IPS-18c (cell line): Measurements from ENCODE around the gene NXNL2.
A peak's percentile ranks its signal among the peaks of the same experiment; 100 is the strongest.

Source experiments
- H3K4me3 ChIP-seq: 2 replicates; pipeline ENCODE4 v1.7.0; 2013; ENCODE audit warnings: low read depth, mild to moderate bottlenecking, low read length, moderate library complexity; ENCODE audit not compliant: insufficient read depth
- H3K9me3 ChIP-seq: one replicate; pipeline ENCODE4 v1.6.1; 2013; ENCODE audit warnings: mild to moderate bottlenecking, low read length, moderate library complexity; ENCODE audit not compliant: control insufficient read depth, insufficient read depth

The NXNL2 gene

GRCh38 chr9:88527618-88528017 is 7.4 kb upstream of the NXNL2 start:
- H3K9me3 ChIP-seq = no peaks in the 10 kb centered on the region
- H3K4me3 ChIP-seq = no peak overlapping the region

- no peak overlapping the region for H3K4me3 ChIP-seq
- H3K9me3 ChIP-seq = no peaks in the 10 kb centered on the region
Observed at GRCh38 chr9:88528080-88528790, 6.7 kb upstream of the NXNL2 start.

GRCh38 chr9:88529496-88529895 is 5.5 kb upstream of the NXNL2 start:
- H3K4me3 ChIP-seq = no peak overlapping the region

GRCh38 chr9:88530051-88530450 is 4.9 kb upstream of the NXNL2 start:
- H3K4me3 ChIP-seq = no peak overlapping the region
- no peaks in the 10 kb centered on the region for H3K9me3 ChIP-seq

More at GRCh38 chr9:88529496-88529895, 5.5 kb upstream of the NXNL2 start:
- H3K9me3 ChIP-seq = no peaks in the 10 kb centered on the region

GRCh38 chr9:88531920-88532698 is 2.9 kb upstream of the NXNL2 start:
- Histone ChIP-seq H3K9me3 (no peaks in the 10 kb centered on the region), H3K4me3 (peak overlapping the region; percentile 44)

- no peaks in the 10 kb centered on the region for H3K9me3 ChIP-seq
- peak overlapping the region; percentile 81 for H3K4me3 ChIP-seq
Observed at GRCh38 chr9:88533951-88534455, 975 bp upstream of the NXNL2 start.

- Histone ChIP-seq H3K9me3 (no peaks in the 10 kb centered on the region), H3K4me3 (peak overlapping the region; percentile 52)
Observed at GRCh38 chr9:88535226-88536022, 446 bp downstream of the NXNL2 start.

- Histone ChIP-seq H3K9me3 (no peaks in the 10 kb centered on the region), H3K4me3 (peak overlapping the region; percentile 52; the same call in 1 of the 2 replicates)
Observed at GRCh38 chr9:88536023-88536324, 996 bp downstream of the NXNL2 start.

- no peaks in the 10 kb centered on the region for H3K9me3 ChIP-seq
- no peak overlapping the region for H3K4me3 ChIP-seq
Observed at GRCh38 chr9:88536951-88537760, 2.2 kb downstream of the NXNL2 start.

GRCh38 chr9:88537761-88538091 is 2.7 kb downstream of the NXNL2 start:
- no peaks in the 10 kb centered on the region for H3K9me3 ChIP-seq
- H3K4me3 ChIP-seq = no peak overlapping the region

- H3K9me3 ChIP-seq = no peaks in the 10 kb centered on the region
- H3K4me3 ChIP-seq = no peak overlapping the region
Observed at GRCh38 chr9:88538311-88539085, 3.5 kb downstream of the NXNL2 start.

- Histone ChIP-seq H3K9me3 (no peaks in the 10 kb centered on the region), H3K4me3 (no peak overlapping the region)
Observed at GRCh38 chr9:88539246-88539645, 4.3 kb downstream of the NXNL2 start.

GRCh38 chr9:88540251-88540763 is 5.3 kb downstream of the NXNL2 start:
- Histone ChIP-seq H3K4me3 (no peak overlapping the region), H3K9me3 (no peaks in the 10 kb centered on the region)

- no peak overlapping the region for H3K4me3 ChIP-seq
- peaks cover 4% of the 10 kb centered on the region for H3K9me3 ChIP-seq
Observed at GRCh38 chr9:88544245-88544644, 9.3 kb downstream of the NXNL2 start.

GRCh38 chr9:88551546-88552137 is 16.7 kb downstream of the NXNL2 start:
- Histone ChIP-seq H3K4me3 (no peak overlapping the region), H3K9me3 (peaks cover 4% of the 10 kb centered on the region)

- H3K4me3 ChIP-seq = no peak overlapping the region
- peaks cover 4% of the 10 kb centered on the region for H3K9me3 ChIP-seq
Observed at GRCh38 chr9:88553350-88553749, 18.4 kb downstream of the NXNL2 start.
